ENCODE results near the gene SYTL3.
A peak's percentile ranks its signal among the peaks of the same experiment; 100 is the strongest.

Gene SYTL3

GRCh38 chr6:158722176-158722729 is 72.4 kb downstream of the SYTL3 start:
- Mint-ChIP-seq H3K9me3 (no peaks in the 10 kb centered on the region), H3K27ac (peak overlapping the region; percentile 22), H3K27me3 (no peaks in the 10 kb centered on the region), H3K4me3 (no peak overlapping the region), H3K4me1 (peaks cover 41% of the 10 kb centered on the region), H3K36me3 (peaks cover 17% of the 10 kb centered on the region)
- ATAC-seq = no peak

- H3K4me3 Mint-ChIP-seq = no peak overlapping the region
- no peaks in the 10 kb centered on the region for H3K27me3 Mint-ChIP-seq
- H3K9me3 Mint-ChIP-seq = peaks cover 3% of the 10 kb centered on the region
- ATAC-seq = no peak
- H3K36me3 Mint-ChIP-seq = peaks cover 37% of the 10 kb centered on the region
- H3K4me1 Mint-ChIP-seq = peaks cover 6% of the 10 kb centered on the region
- H3K27ac Mint-ChIP-seq = no peak overlapping the region
Observed at GRCh38 chr6:158725704-158726103, 75.8 kb downstream of the SYTL3 start.

GRCh38 chr6:158729906-158730540 is 80.2 kb downstream of the SYTL3 start:
- Mint-ChIP-seq H3K4me1 (no peaks in the 10 kb centered on the region), H3K27me3 (no peaks in the 10 kb centered on the region), H3K9me3 (peaks cover 7% of the 10 kb centered on the region), H3K4me3 (no peak overlapping the region), H3K27ac (no peak overlapping the region), H3K36me3 (peaks cover 48% of the 10 kb centered on the region)
- no peak for ATAC-seq

DNA sequence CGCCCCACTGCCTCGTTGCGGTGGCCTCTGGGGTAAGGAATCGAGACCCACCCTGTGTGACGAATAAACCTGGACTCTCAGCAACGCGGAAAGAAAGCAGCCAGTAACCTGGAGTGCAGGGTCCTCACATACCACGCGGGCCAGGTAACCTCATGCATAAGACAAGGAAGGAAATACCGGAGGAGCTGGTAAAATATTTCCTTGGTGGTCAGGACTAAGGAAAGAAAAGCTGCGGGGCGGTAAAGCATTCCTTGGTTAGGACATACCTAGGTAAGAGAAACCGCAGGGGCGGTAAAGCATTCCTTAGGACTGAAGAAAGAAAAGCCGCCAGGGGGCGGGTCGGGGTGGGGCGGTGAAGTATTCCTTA is 80.7 kb downstream of the SYTL3 start:
- Mint-ChIP-seq H3K9me3 (peaks cover 7% of the 10 kb centered on the region), H3K4me1 (no peaks in the 10 kb centered on the region), H3K27ac (no peak overlapping the region), H3K4me3 (no peak overlapping the region), H3K27me3 (no peaks in the 10 kb centered on the region), H3K36me3 (peaks cover 47% of the 10 kb centered on the region)
- no peak for ATAC-seq

- Mint-ChIP-seq H3K27me3 (no peaks in the 10 kb centered on the region), H3K4me3 (no peak overlapping the region), H3K9me3 (peaks cover 20% of the 10 kb centered on the region), H3K36me3 (peaks cover 48% of the 10 kb centered on the region), H3K4me1 (no peaks in the 10 kb centered on the region), H3K27ac (no peak overlapping the region)
- no peak for ATAC-seq
Observed at GRCh38 chr6:158735009-158735408, 85.2 kb downstream of the SYTL3 start.

GRCh38 chr6:158737082-158737709 is 87.3 kb downstream of the SYTL3 start:
- H3K9me3 Mint-ChIP-seq = peaks cover 17% of the 10 kb centered on the region
- no peaks in the 10 kb centered on the region for H3K27me3 Mint-ChIP-seq
- no peak for ATAC-seq
- H3K27ac Mint-ChIP-seq = no peak overlapping the region
- H3K36me3 Mint-ChIP-seq = peaks cover 35% of the 10 kb centered on the region
- no peaks in the 10 kb centered on the region for H3K4me1 Mint-ChIP-seq
- H3K4me3 Mint-ChIP-seq = no peak overlapping the region

GRCh38 chr6:158737710-158738615 is 88.1 kb downstream of the SYTL3 start:
- Mint-ChIP-seq H3K4me1 (no peaks in the 10 kb centered on the region), H3K36me3 (peaks cover 35% of the 10 kb centered on the region), H3K9me3 (peaks cover 17% of the 10 kb centered on the region), H3K4me3 (no peak overlapping the region), H3K27ac (no peak overlapping the region), H3K27me3 (no peaks in the 10 kb centered on the region)
- no peak for ATAC-seq

DNA sequence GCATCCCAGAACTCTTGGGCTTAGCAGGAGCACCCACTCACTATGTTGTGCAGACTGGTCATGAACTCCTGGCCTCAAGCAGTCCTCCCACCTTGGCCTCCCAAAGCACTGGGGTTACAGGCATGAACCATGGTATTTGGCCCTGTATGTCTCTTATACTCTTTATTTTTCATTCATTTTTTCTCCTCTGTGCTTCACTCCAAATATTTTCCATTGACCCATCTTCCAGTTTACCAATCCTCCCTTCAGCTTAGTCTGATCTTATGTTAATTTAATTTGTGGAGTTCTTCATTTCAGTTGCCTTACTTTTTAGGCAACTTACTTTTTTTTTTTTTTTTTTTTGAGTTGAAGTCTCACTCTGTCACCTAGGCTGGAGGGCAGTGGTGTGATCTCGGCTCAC is 89.8 kb downstream of the SYTL3 start:
- ATAC-seq = no peak
- no peaks in the 10 kb centered on the region for H3K27me3 Mint-ChIP-seq
- no peak overlapping the region for H3K27ac Mint-ChIP-seq
- peaks cover 13% of the 10 kb centered on the region for H3K9me3 Mint-ChIP-seq
- H3K36me3 Mint-ChIP-seq = peaks cover 29% of the 10 kb centered on the region
- H3K4me1 Mint-ChIP-seq = no peaks in the 10 kb centered on the region
- no peak overlapping the region for H3K4me3 Mint-ChIP-seq

- H3K27me3 Mint-ChIP-seq = no peaks in the 10 kb centered on the region
- peaks cover 19% of the 10 kb centered on the region for H3K36me3 Mint-ChIP-seq
- H3K9me3 Mint-ChIP-seq = peaks cover 13% of the 10 kb centered on the region
- no peak for ATAC-seq
- no peaks in the 10 kb centered on the region for H3K4me1 Mint-ChIP-seq
- no peak overlapping the region for H3K27ac Mint-ChIP-seq
- no peak overlapping the region for H3K4me3 Mint-ChIP-seq
Observed at GRCh38 chr6:158743033-158743651, 93.3 kb downstream of the SYTL3 start.

DNA sequence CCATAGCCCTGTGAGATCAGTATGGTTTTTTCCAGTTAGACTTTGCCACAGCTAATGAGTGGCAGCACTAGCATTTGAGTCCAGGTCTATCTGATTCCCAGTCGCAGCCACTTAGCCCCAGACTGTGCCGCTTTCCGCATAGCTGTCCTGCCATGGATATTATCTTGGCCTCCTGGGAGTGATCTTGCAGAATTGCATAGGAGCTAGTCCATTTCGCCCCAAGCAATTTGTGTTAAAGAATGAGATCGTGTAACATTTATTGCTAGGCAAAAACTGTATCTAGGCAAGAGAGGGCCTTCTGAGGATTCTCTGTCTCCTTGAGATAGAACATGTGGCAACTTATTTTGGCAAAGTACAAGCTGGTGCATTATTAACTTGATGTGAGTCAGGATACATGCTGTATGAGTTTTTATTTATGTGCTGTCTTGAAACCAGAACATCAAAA is 95.2 kb downstream of the SYTL3 start:
- Mint-ChIP-seq H3K9me3 (no peaks in the 10 kb centered on the region), H3K36me3 (peaks cover under 1% of the 10 kb centered on the region), H3K27me3 (no peaks in the 10 kb centered on the region)

GRCh38 chr6:158751224-158751623 is 101.4 kb downstream of the SYTL3 start:
- Mint-ChIP-seq H3K4me1 (peaks cover 7% of the 10 kb centered on the region), H3K36me3 (peaks cover 7% of the 10 kb centered on the region), H3K27ac (no peak overlapping the region), H3K27me3 (no peaks in the 10 kb centered on the region), H3K9me3 (no peaks in the 10 kb centered on the region), H3K4me3 (no peak overlapping the region)
- no peak for ATAC-seq

More for the DNA sequence above, 95.2 kb downstream of the SYTL3 start:
- no peak overlapping the region for H3K4me3 Mint-ChIP-seq
- ATAC-seq = no peak
- H3K4me1 Mint-ChIP-seq = no peaks in the 10 kb centered on the region
- no peak overlapping the region for H3K27ac Mint-ChIP-seq

DNA sequence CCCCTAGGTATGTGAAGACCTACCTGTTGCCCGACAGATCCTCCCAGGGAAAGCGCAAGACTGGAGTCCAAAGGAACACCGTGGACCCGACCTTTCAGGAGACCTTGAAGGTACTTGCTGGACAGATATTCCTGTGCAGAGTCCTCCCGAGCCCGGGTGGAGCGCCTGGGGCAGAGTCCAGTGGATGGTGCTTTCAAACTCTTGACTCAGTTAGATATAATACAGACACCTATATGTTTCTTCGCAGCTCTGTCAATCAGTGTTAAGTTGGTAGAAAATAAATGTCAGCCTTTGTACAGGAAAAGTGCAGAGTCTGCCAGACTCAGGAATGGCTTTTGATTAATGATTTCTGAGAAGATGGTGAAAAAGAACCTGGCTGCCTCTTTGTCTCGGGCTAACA is 102.1 kb downstream of the SYTL3 start:
- Mint-ChIP-seq H3K4me3 (no peak overlapping the region), H3K4me1 (peaks cover 7% of the 10 kb centered on the region), H3K9me3 (no peaks in the 10 kb centered on the region), H3K27ac (no peak overlapping the region), H3K36me3 (peaks cover 7% of the 10 kb centered on the region), H3K27me3 (no peaks in the 10 kb centered on the region)
- ATAC-seq = no peak

DNA sequence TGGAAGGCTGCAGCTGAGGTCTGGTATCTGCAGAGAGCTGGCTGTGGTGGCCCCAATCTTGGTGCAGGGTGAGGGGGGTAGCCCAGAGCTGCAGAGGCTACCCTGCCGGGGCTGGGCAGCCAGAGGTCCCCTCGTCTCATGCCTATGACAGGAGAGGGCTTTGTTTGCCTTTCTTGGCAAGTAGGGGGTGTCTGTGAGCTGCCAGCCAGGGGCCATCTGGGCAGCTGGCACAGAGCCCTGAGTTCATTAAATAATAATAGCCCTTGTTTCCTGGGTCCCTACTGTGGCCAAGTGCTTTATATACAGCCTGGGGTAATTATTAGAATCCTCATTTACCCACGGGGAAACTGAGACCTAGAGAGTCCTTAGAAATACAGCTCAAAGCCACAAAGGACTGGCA is 102.8 kb downstream of the SYTL3 start:
- Mint-ChIP-seq H3K36me3 (peaks cover 9% of the 10 kb centered on the region), H3K27ac (no peak overlapping the region), H3K9me3 (no peaks in the 10 kb centered on the region), H3K4me3 (no peak overlapping the region), H3K27me3 (no peaks in the 10 kb centered on the region), H3K4me1 (peaks cover 7% of the 10 kb centered on the region)
- peak; percentile 19 for ATAC-seq

DNA sequence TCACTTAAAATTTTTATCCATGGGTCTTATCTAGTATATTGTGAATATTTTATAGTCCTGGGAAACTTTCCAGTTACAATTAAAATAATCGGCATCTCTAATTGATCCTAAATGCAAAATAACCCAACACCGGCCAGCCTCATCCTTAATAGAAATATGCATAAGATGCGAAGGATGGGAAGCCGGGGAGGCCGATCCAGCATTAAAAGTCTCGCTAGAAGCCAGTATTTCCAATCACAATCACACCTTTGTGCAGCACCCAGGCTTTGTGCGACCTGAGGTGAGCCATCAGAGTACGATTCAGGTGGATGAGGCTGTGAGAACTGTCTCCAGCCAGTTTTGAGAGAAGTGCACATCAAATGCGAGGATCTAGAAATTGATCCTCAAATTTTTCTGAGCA is 104.0 kb downstream of the SYTL3 start:
- no peak for ATAC-seq
- no peaks in the 10 kb centered on the region for H3K27me3 Mint-ChIP-seq
- H3K9me3 Mint-ChIP-seq = no peaks in the 10 kb centered on the region
- H3K4me1 Mint-ChIP-seq = peaks cover 7% of the 10 kb centered on the region
- no peak overlapping the region for H3K4me3 Mint-ChIP-seq
- no peak overlapping the region for H3K27ac Mint-ChIP-seq
- peaks cover 13% of the 10 kb centered on the region for H3K36me3 Mint-ChIP-seq

GRCh38 chr6:158754738-158755137 is 104.9 kb downstream of the SYTL3 start:
- H3K4me3 Mint-ChIP-seq = no peak overlapping the region
- no peak for ATAC-seq
- peaks cover 8% of the 10 kb centered on the region for H3K4me1 Mint-ChIP-seq
- H3K36me3 Mint-ChIP-seq = peaks cover 13% of the 10 kb centered on the region
- no peaks in the 10 kb centered on the region for H3K27me3 Mint-ChIP-seq
- peak overlapping the region; percentile 37 for H3K27ac Mint-ChIP-seq
- H3K9me3 Mint-ChIP-seq = no peaks in the 10 kb centered on the region

Measured in stimulated activated memory B cell treated with anti-CD40 and anti-IgM and Interleukin-4, amounts not matched to agents 10 μg/mL and 1 μg/mL and 100 μg/mL, for 72 hours (primary cell).